Dendritic cell treated with granulocyte-macrophage colony-stimulating factor and Interleukin-4, amounts not matched to agents 40 ng/mL and 50 ng/mL, for 4 days (primary cell): Measurements from ENCODE around the gene RNF4.
"Not testable (repeated sequence)": the region's sequence is repeated elsewhere in the genome, so short reads cannot be mapped to it uniquely, and the experiment has no call there.

Source experiments
- H3K27ac Mint-ChIP-seq: one replicate; pipeline ENCODE4 v1.8.0; 2022; ENCODE audit warnings: mild to moderate bottlenecking, mixed read lengths
- H3K27me3 Mint-ChIP-seq: one replicate; pipeline ENCODE4 v1.8.0; 2022; ENCODE audit warnings: mild to moderate bottlenecking, mixed read lengths
- H3K36me3 Mint-ChIP-seq: one replicate; pipeline ENCODE4 v1.8.0; 2022; ENCODE audit warnings: low read depth, mixed read lengths
- H3K4me1 Mint-ChIP-seq: one replicate; pipeline ENCODE4 v1.8.0; 2022; ENCODE audit warnings: low read depth, mixed read lengths
- H3K4me3 Mint-ChIP-seq: one replicate; pipeline ENCODE4 v1.8.0; 2022; ENCODE audit warnings: mild to moderate bottlenecking, moderate library complexity, mixed read lengths
- H3K9me3 Mint-ChIP-seq: one replicate; pipeline ENCODE4 v1.8.0; 2022; ENCODE audit warnings: mixed read lengths
- intact Hi-C: fragments of 100-400 bp; cut with micrococcal nuclease; formaldehyde crosslinking; loops from one replicate; pipeline ENCODE4 v1.15.0; 2022

RNF4 gene

DNA sequence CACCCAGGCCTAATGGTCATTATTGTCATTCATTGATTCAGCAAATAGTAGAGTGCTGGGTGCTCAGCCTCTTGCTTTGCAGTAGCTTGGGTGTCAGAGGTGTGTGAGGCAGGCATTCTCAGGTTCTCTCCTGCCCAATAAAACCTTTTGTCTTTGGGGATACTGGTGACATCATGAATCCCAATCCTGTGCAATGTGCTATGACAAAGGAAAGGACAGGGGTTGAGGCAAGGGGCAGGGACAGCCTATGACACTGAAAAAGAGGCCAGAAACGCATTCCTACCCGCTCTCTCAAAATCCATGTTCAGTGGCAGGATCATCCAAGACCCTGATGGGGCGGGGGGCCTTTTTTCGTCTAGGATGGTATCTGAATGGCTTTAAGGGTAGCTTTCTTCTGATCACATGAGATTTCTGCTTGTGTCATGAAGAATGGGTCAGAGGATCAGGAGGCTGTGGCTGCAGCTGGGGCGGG is 66.0 kb downstream of the RNF4 start:
- intact Hi-C loops: no loop called here
- Mint-ChIP-seq H3K27me3 (no peaks in the 10 kb centered on the region), H3K27ac (peak overlapping the region; percentile 93), H3K36me3 (peaks cover 14% of the 10 kb centered on the region), H3K4me3 (peak overlapping the region; percentile 91), H3K9me3 (no peaks in the 10 kb centered on the region), H3K4me1 (peaks cover 19% of the 10 kb centered on the region)

DNA sequence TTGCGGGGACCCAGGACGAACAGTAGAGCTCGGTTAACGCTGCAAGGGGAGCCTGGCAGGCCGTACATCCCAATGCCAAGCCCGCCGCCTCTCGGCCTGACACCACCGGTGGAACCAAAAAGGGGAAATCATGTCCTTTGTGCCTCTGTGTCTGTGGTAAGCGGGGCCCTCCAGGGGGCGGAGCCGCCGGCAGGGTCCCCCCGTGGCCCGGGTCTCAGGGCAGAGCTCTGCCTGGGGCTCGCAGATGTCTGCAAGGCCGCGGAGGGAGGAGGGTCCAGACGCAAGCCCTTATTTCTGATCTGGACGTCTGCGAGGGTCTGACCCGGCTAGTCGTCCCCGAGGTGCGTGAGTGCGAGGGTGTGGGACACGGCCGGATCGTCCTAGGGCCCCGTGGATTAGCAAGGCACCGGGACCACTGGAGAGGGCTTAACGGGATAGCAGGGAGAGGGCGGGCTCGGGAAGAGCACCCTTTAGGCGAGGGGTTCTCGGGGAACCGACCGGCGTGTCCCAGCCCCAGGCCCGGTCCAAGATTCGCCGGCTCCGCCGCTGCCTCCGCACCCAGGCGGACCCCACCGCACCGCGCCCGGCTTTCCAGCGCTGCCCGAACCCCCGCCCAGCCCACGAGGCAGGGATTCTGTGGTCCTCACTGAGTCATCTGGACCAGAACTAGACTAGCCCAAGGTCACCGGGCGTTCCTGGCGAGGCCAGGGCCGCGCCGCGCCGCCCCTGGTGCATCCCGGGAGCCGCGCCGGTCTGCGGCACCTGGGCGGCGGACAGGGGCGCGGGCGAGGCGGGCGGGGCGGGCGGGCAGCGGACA is 66.7 kb downstream of the RNF4 start:
- intact Hi-C loops: loop anchor here (2.0 kb wide), 2 partner anchors 67 to 293 kb away; partner anchors contain the start of genes HAUS3, POLN and RNF4
- Mint-ChIP-seq H3K4me3 (peak overlapping the region; percentile 91), H3K27ac (peak overlapping the region; percentile 93), H3K4me1 (peaks cover 19% of the 10 kb centered on the region), H3K27me3 (no peaks in the 10 kb centered on the region), H3K36me3 (peaks cover 17% of the 10 kb centered on the region), H3K9me3 (no peaks in the 10 kb centered on the region)

DNA sequence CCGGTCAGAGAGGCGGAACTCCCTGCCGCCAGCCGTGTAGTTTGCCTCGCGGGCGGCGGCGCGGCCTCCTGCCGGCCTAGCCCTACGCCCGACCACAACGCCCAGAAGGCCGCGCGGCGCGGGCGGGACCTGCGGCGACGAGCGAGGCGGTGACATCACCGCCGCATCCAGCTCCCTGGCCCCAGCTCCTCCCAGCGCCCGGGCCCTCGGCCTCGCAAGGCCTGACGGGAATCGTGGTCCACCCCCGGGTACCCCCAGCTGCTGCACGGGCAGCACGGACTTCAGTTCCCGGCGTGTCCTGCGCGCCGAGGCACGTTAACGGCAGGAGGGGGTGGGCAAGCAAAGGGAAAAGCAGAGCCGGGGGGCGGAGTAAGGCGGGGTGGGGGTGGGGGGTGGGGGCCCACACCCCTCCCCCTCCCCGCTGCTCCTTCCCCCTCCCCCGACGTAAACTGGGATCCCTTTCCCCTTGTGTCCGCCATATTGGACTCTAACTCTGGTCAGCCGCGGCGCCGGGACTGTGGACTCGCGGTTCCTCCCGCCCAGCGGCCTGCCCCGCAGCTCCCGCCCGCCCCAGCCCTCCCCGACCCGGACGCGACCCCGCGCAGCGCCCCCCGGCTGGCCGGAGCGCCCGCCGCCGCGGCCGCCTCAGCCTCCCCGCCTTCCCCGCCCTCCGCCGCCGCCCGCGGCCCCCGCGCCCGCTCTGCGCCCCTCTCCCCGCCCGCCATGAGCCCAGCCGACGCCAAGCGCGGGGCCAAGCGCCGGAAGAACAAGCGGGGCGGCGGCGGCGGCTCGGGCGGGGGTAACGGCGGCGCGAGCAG is 67.5 kb downstream of the RNF4 start, which contains the start of gene FAM193A:
FAM193A (plus strand) TSS at position 455 of the 818 bp plus-strand sequence; CDS start at position 724, 269 bp downstream.
- H3K4me1 Mint-ChIP-seq: peaks cover 24% of the 10 kb centered on the region
- intact Hi-C loops: loop anchor here (2.0 kb wide), 2 partner anchors 68 to 294 kb away; partner anchors contain the start of genes HAUS3, POLN and RNF4
- H3K4me3 Mint-ChIP-seq: peak within 1 kb of the TSS; percentile 91
- no peaks in the 10 kb centered on the region for H3K9me3 Mint-ChIP-seq
- peak within 1 kb of the TSS; percentile 93 for H3K27ac Mint-ChIP-seq
- no peaks in the 10 kb centered on the region for H3K27me3 Mint-ChIP-seq
- H3K36me3 Mint-ChIP-seq: peaks cover 17% of the 10 kb centered on the region

DNA sequence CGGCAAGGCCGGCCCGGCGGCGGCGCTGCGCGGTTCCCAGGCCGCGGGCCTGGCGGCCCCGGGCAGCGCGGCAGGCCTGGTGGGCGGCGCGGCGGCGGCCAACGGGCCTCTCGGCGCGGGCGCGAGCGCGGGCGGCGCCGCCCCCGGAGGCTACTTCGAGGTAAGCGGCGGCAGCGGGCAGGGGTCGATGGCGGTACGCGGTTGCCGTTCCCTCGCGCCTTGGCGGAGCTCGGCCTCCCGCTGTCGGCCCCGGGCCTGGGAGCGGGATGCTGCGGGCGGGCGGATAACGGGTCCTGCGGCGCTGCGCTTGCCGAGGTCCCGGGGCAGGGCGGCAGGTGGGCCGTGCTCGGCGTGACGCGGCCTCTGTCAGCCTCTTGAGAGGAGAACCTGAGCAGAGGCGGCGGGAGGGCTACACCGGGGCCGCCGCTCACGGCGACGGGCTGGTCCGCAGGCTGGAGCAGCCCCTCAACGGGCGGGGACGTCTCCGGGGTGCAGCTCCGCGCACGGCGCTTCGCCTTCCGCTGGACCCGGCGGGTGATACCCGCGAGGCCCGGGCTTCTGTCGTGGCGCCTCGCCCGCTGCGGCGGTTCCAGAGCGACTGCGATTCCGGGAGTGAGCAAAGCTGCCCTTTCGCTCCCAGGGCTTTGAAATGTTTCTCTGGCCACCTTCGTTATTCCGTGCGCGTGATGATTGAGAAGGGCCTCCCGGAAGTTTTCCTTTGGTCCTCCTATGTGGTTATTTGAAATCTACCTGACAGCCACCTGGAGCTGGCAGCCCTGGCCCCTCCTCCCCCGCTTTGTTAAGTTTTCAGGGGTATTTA is 68.3 kb downstream of the RNF4 start:
- H3K36me3 Mint-ChIP-seq: peaks cover 17% of the 10 kb centered on the region
- H3K27ac Mint-ChIP-seq: peak overlapping the region; percentile 64
- H3K27me3 Mint-ChIP-seq: no peaks in the 10 kb centered on the region
- H3K9me3 Mint-ChIP-seq: no peaks in the 10 kb centered on the region
- H3K4me1 Mint-ChIP-seq: peaks cover 24% of the 10 kb centered on the region
- intact Hi-C loops: loop anchor here (2.0 kb wide), 2 partner anchors 68 to 294 kb away; partner anchors contain the start of genes HAUS3, POLN and RNF4
- peak overlapping the region; percentile 74 for H3K4me3 Mint-ChIP-seq

DNA sequence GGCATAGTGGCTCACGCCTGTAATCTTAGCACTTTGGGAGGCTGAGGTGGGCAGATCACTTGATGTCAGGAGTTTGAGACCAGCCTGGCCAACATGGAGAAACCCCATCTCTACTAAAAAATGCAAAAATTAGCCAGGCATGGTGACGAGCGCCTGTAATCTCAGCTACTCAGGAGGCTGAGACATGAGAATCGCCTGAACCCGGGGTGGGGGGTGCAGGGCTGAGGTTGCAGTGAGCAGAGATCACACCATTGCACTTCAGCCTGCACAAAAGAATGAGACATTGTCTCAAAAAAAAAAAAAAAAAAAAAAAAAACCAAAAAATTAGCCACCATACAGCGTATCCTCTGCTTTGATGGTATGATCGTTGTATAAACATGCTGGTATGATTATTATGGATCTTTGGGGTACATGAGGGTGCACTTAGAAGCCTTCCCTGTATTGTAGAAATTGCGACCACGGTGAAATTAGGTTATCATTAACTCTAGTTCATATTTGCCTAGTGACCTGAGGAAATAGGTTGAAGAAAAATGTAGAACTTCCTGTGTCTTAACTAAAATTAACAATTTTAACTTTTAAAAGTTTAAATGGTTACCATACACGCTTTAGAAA is 74.8 kb downstream of the RNF4 start:
- intact Hi-C loops, H3K27ac Mint-ChIP-seq, H3K4me3 Mint-ChIP-seq: not testable (repeated sequence)

DNA sequence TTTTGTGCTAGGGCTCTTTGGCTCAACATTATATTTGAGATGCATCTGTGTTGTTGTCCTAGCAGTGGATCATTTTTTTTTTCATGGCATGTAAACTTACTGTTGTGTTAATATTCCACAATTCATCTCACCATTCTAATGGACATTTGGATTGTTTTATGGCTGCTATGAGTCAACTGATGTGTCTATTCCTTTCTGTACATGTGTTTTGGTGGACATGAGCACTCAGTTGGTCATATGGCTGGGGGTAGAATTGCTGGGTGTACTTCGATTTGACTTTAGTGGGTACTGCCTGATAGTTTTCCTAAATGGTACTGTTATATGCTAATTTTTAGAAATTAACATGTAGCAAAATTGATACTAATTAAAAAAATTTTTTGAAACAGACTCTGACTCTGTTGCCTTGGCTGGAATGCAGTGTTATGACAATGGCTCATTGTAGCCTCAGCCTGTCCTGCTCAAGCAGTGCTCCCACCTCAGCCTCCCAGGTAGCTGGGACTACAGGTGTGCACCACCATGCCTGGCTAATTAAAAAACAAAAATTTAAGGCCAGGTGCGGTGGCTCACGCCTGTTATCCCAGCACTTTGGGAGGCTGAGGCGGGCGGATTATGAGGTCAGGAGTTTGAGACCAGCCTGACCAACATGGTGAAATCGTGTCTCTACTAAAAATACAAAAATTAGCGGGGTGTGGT is 76.6 kb downstream of the RNF4 start:
- Mint-ChIP-seq H3K36me3 (peaks cover 14% of the 10 kb centered on the region), H3K27ac (no peak overlapping the region), H3K4me1 (peaks cover 21% of the 10 kb centered on the region), H3K9me3 (no peaks in the 10 kb centered on the region), H3K27me3 (no peaks in the 10 kb centered on the region), H3K4me3 (no peak overlapping the region)
- intact Hi-C loops: no loop called here

More for the DNA sequence above, 74.8 kb downstream of the RNF4 start:
- H3K9me3 Mint-ChIP-seq, H3K27me3 Mint-ChIP-seq: not testable (repeated sequence)
- H3K4me1 Mint-ChIP-seq: peaks cover 28% of the 10 kb centered on the region
- H3K36me3 Mint-ChIP-seq: peaks cover 25% of the 10 kb centered on the region

DNA sequence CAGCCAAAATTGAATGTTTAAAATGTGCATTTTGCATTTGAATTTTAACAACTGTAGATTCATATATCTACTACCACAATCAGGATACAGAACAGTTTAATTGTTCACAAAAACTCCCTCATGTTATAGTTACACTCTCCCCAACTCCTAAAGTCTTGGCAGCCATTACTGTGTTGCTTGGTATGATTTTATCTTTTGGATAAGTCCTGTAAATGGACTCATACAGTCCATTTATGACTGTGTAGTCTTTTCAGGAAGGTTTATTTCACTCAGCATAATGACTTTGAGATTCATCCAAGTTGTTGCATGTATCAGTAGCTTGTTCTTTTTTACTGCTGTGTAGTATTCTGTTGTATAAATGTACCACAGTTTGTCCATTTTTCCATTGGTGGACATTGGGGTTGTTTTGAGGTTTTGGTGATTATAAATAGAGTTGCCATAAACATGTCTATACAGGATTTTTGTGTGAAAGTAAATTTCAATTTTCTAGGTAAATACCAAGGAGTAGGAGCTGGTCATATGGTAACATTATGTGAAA is 77.4 kb downstream of the RNF4 start:
- Mint-ChIP-seq H3K27me3 (no peaks in the 10 kb centered on the region), H3K9me3 (no peaks in the 10 kb centered on the region), H3K36me3 (peaks cover 14% of the 10 kb centered on the region), H3K4me1 (peaks cover 16% of the 10 kb centered on the region), H3K27ac (no peak overlapping the region), H3K4me3 (no peak overlapping the region)
- intact Hi-C loops: no loop called here

DNA sequence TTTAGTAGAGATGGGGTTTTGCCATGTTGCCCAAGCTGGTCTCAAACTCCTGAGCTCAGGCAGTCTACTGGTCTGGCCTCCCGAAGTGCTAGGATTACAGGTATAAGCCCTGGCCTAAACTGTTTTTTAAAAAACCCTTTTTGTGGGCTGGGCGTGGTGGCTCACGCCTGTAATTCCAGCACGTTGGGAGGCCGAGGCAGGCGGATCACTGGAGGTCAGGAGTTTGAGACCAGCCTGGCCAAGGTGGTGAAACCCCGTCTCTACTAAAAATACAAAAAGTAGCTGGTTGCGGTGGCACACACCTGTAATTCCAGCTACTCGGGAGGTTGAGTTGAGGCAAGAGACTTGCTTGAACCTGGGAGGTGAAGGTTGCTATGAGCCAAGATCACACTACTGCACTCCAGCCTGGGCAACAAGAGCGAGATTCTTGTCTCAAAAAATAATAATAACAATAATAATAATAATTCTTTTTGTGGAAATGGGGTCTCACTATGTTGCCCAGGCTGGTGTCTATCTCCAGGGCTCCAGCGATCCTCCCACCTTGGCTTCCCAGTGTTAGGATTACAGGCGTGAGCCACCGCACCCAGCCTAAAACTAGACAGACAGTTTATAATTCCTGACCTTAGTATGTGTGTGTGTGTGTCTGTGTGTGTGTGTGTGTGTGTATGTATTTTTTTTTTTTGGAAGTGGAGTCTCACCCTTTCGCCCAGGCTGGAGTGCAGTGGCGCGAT is 78.2 kb downstream of the RNF4 start:
- Mint-ChIP-seq H3K36me3 (peaks cover 14% of the 10 kb centered on the region), H3K4me1 (peaks cover 16% of the 10 kb centered on the region)
- H3K27me3 Mint-ChIP-seq, H3K27ac Mint-ChIP-seq, intact Hi-C loops, H3K4me3 Mint-ChIP-seq, H3K9me3 Mint-ChIP-seq: not testable (repeated sequence)

DNA sequence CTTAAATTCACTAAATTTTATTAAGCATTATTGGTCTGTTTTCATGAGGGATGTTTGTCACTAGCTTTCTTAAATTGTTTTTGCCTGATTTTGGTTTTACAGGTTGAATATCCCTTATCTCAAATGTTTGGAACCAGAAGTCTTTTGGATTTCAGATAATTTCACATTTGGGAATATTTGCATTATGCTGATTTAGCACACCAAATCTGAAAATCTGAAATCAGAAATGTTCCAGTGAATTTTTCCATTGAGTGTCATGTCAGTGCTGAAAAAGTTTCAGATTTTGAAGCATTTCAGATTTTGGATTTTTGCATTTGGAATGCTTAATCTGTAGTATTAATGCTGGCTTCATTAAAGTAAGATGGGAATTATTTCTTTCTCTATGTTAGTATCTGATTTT is 82.2 kb downstream of the RNF4 start:
- H3K4me1 Mint-ChIP-seq: peaks cover 31% of the 10 kb centered on the region
- H3K4me3 Mint-ChIP-seq: no peak overlapping the region
- H3K9me3 Mint-ChIP-seq: no peaks in the 10 kb centered on the region
- intact Hi-C loops: no loop called here
- H3K36me3 Mint-ChIP-seq: no peaks in the 10 kb centered on the region
- H3K27ac Mint-ChIP-seq: no peak overlapping the region
- no peaks in the 10 kb centered on the region for H3K27me3 Mint-ChIP-seq

DNA sequence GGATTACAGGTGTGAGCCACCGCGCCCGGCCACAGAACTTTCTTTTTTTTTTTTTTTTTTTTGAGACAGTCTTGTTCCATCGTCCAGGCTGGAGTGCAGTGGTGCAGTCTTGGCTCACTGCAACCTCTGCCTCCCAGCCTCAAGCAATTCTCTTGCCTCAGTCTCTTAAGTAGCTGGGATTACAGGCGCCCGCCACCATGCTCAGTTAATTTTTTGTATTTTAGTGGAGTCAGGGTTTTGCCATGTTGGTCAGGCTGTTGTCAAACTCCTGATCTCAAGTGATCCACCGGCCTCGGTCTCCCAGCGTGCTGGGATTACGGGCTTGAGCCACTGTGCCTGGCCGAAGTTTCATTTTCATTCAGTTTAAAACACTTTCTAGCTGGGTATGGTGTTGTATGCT is 83.9 kb downstream of the RNF4 start:
- Mint-ChIP-seq H3K27me3 (no peaks in the 10 kb centered on the region), H3K27ac (no peak overlapping the region), H3K4me1 (peaks cover 27% of the 10 kb centered on the region), H3K4me3 (no peak overlapping the region), H3K36me3 (no peaks in the 10 kb centered on the region), H3K9me3 (no peaks in the 10 kb centered on the region)
- intact Hi-C loops: no loop called here

DNA sequence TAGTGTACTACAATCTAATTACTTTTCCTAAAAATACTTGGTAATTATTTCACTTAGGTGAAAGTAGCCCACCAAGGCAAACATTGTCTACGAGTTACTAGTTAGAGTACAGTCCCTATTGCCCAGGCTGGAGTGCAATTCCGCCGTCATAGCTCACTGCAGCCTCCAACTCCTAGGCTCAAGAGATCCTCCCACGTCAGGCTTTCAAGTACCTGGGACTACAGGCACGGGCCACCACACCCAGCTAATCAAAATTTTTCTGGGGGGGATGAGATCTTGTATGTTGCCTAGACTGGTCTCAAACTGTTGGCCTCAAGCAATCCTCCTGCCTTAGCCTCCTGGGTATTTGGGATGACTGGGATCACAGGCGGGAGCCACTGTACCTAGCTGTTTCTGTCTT is 89.4 kb downstream of the RNF4 start:
- peaks cover 41% of the 10 kb centered on the region for H3K36me3 Mint-ChIP-seq
- no peak overlapping the region for H3K27ac Mint-ChIP-seq
- H3K4me3 Mint-ChIP-seq: no peak overlapping the region
- intact Hi-C loops: no loop called here
- H3K27me3 Mint-ChIP-seq: no peaks in the 10 kb centered on the region
- no peaks in the 10 kb centered on the region for H3K9me3 Mint-ChIP-seq
- H3K4me1 Mint-ChIP-seq: peaks cover 37% of the 10 kb centered on the region

DNA sequence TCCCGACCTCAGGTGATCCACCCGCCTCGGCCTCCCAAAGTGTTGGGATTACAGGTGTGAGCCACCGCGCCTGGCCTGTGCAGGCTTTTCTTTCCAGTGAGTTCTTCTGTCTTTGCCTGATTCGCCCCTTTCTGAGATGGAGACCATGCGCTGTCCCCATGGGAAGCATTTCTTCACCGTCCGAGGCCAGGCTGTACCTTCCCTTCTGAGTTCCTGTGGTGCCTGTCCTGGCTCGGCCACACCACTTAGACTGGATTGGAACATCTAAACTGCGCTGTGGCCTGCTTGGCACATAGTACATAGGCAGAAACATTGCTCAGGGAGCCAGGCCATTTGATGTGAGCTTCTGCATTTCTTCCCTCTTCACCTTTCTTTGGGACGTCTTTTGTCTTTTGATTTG is 91.3 kb downstream of the RNF4 start:
- Mint-ChIP-seq H3K4me3 (no peak overlapping the region), H3K27me3 (no peaks in the 10 kb centered on the region), H3K4me1 (peaks cover 26% of the 10 kb centered on the region), H3K36me3 (peaks cover 52% of the 10 kb centered on the region), H3K9me3 (no peaks in the 10 kb centered on the region), H3K27ac (no peak overlapping the region)
- intact Hi-C loops: no loop called here
